Caco-2 (cell line): ENCODE measurements around the gene DIRAS2. TPM values are rescaled to one million over a fixed set of nuclear protein-coding genes. Genes with fewer than 3 reads are reported as not detected.

Experiments used
- BruUV-seq: library from RNA; stranded (reverse); fragments of 400-500 nt; replicated peaks from 2 replicates; lab custom pipeline; 2021; lab: Mats Ljungman, UMichigan
- CTCF ChIA-PET: fragments of 300-600 bp; sonication (Branson Sonifier 250); formaldehyde crosslinking; loops from one replicate; lab custom pipeline; 2022; ENCODE audit warnings: antibody characterized with exemption; lab: Charles Lee
- POLR2A ChIA-PET: fragments of 300-600 bp; sonication (Branson Sonifier 250); formaldehyde crosslinking; loops from one replicate; lab custom pipeline; 2022; ENCODE audit warnings: antibody characterized with exemption; lab: Charles Lee
- DNase-seq, 2 experiments: peaks; one replicate each; pipeline versions ENCODE4 v3.0.0 to v3.0.0-alpha.2; 2020 to 2022
- H3K27me3 ChIP-seq: replicated peaks from 2 replicates; pipeline ENCODE4 v1.6.0; 2011; ENCODE audit warnings: low read length; ENCODE audit not compliant: control insufficient read depth, insufficient read depth
- H3K36me3 ChIP-seq: 2 replicates; pipeline ENCODE4 v1.5.1; 2011; ENCODE audit warnings: low read length; ENCODE audit not compliant: control insufficient read depth, insufficient read depth
- H3K4me1 ChIP-seq: fragments of 250-450 bp; sonication (Bioruptor Pico); 2 replicates; pipeline ENCODE4 v1.5.1; 2020; ENCODE audit warnings: mild to moderate bottlenecking
- H3K4me3 ChIP-seq: 2 replicates; pipeline ENCODE4 v1.5.1; 2011; ENCODE audit warnings: low read depth, mild to moderate bottlenecking, control low read depth, low read length
- H3K9me3 ChIP-seq: fragments of 250-450 bp; sonication (Bioruptor Pico); 2 replicates; pipeline ENCODE4 v1.5.1; 2020; ENCODE audit warnings: mild to moderate bottlenecking, moderate library complexity
- H3K27ac Mint-ChIP-seq: one replicate; pipeline ENCODE4 v1.8.0; 2022; ENCODE audit warnings: mixed read lengths; ENCODE audit not compliant: unreplicated experiment
- H3K27me3 Mint-ChIP-seq: one replicate; pipeline ENCODE4 v1.8.0; 2022; ENCODE audit warnings: mixed read lengths; ENCODE audit not compliant: insufficient read depth, unreplicated experiment
- H3K36me3 Mint-ChIP-seq: one replicate; pipeline ENCODE4 v1.8.0; 2022; ENCODE audit warnings: mild to moderate bottlenecking, mixed read lengths; ENCODE audit not compliant: insufficient read depth, unreplicated experiment
- H3K4me1 Mint-ChIP-seq: one replicate; pipeline ENCODE4 v1.8.0; 2022; ENCODE audit warnings: low read depth, mixed read lengths; ENCODE audit not compliant: unreplicated experiment
- H3K4me3 Mint-ChIP-seq: one replicate; pipeline ENCODE4 v1.8.0; 2022; ENCODE audit warnings: mild to moderate bottlenecking, moderate library complexity, mixed read lengths; ENCODE audit not compliant: unreplicated experiment
- H3K9me3 Mint-ChIP-seq: one replicate; pipeline ENCODE4 v1.8.0; 2022; ENCODE audit warnings: mixed read lengths; ENCODE audit not compliant: unreplicated experiment
- CTCF ChIP-seq, 2 experiments: fragments of 200-600 bp in 1 of 2; IDR thresholded peaks; 1 replicate in 1 of 2; 2 replicates in 1 of 2; pipeline versions ENCODE4 v1.5.1 to v1.8.0; 2011 to 2022; ENCODE audit warnings: antibody characterized with exemption in 1 of 2, control low read depth in 1 of 2, inconsistent platforms in 1 of 2, low read depth in 1 of 2, low read length in 1 of 2, mild to moderate bottlenecking in 1 of 2, moderate library complexity in 1 of 2; ENCODE audit not compliant: insufficient read depth in 1 of 2, severe bottlenecking in 1 of 2, unreplicated experiment in 1 of 2
- intact Hi-C: fragments of 100-400 bp; cut with micrococcal nuclease; formaldehyde crosslinking; loops from one replicate; pipeline ENCODE4 v1.10.0; 2022; ENCODE audit not compliant: unreplicated experiment
- total RNA-seq: library from RNA; stranded (reverse); gene quantifications from 2 replicates; pipeline ENCODE4 v1.2.3, GENCODE V29; 2022

DIRAS2 gene
- total RNA-seq, 1 experiment from 2014 or later: 0.09 TPM

- H3K4me1 ChIP-seq: no peaks in the 10 kb centered on the region
- no peaks in the 10 kb centered on the region for H3K9me3 ChIP-seq
- Mint-ChIP-seq H3K36me3 (no peaks in the 10 kb centered on the region), H3K27ac (no peak overlapping the region), H3K27me3 (peaks cover 2% of the 10 kb centered on the region), H3K9me3 (no peaks in the 10 kb centered on the region), H3K4me1 (no peaks in the 10 kb centered on the region), H3K4me3 (no peak overlapping the region)
- ChIA-PET CTCF (no interaction called here), POLR2A (no interaction called here)
- BruUV-seq: no TSS peak
- DNase-seq: no peak
- intact Hi-C loops: no loop called here
- H3K4me3 ChIP-seq: no peak overlapping the region
- no peaks in the 10 kb centered on the region for H3K36me3 ChIP-seq
- no peaks in the 10 kb centered on the region for H3K27me3 ChIP-seq
- no peak for TF ChIP-seq CTCF (IDR thresholded peaks at IDR 0.05; ENCODE audit: insufficient read depth in 1 of 2, low read depth in 1 of 2, low read length in 1 of 2, severe bottlenecking in 1 of 2, unreplicated experiment in 1 of 2)
Observed at GRCh38 chr9:90578126-90578815, 64.4 kb downstream of the DIRAS2 start.

GRCh38 chr9:90569511-90569910, 73.1 kb downstream of the DIRAS2 start:
- H3K36me3 Mint-ChIP-seq: no peaks in the 10 kb centered on the region
- intact Hi-C loops: no loop called here
- Histone ChIP-seq H3K36me3 (no peaks in the 10 kb centered on the region), H3K4me1 (no peaks in the 10 kb centered on the region), H3K4me3 (no peak overlapping the region), H3K9me3 (no peaks in the 10 kb centered on the region), H3K27me3 (no peaks in the 10 kb centered on the region)
- ChIA-PET POLR2A (no interaction called here), CTCF (interaction anchor here (0.7 kb wide), 1 partner anchor 251 kb away, joined by 3 read pairs; no protein-coding TSS in a partner anchor)
- DNase-seq: no peak
- H3K9me3 Mint-ChIP-seq: peaks cover 10% of the 10 kb centered on the region
- no peak overlapping the region for H3K27ac Mint-ChIP-seq
- H3K4me3 Mint-ChIP-seq: no peak overlapping the region
- no TSS peak for BruUV-seq
- peaks cover 5% of the 10 kb centered on the region for H3K27me3 Mint-ChIP-seq
- TF ChIP-seq CTCF (IDR thresholded peaks at IDR 0.05; ENCODE audit: insufficient read depth in 1 of 2, low read depth in 1 of 2, low read length in 1 of 2, severe bottlenecking in 1 of 2, unreplicated experiment in 1 of 2): no peak
- H3K4me1 Mint-ChIP-seq: no peaks in the 10 kb centered on the region

GRCh38 chr9:90568667-90569066, 74.0 kb downstream of the DIRAS2 start:
- Mint-ChIP-seq H3K27ac (no peak overlapping the region), H3K9me3 (peaks cover 10% of the 10 kb centered on the region), H3K4me3 (no peak overlapping the region), H3K36me3 (no peaks in the 10 kb centered on the region), H3K4me1 (no peaks in the 10 kb centered on the region), H3K27me3 (peaks cover 5% of the 10 kb centered on the region)
- Histone ChIP-seq H3K4me1 (no peaks in the 10 kb centered on the region), H3K9me3 (no peaks in the 10 kb centered on the region), H3K4me3 (no peak overlapping the region), H3K27me3 (no peaks in the 10 kb centered on the region), H3K36me3 (no peaks in the 10 kb centered on the region)
- CTCF ChIA-PET: interaction anchor here (0.6 to 0.7 kb wide), 2 partner anchors 251 to 401 kb away, joined by 3 to 6 read pairs; no protein-coding TSS in a partner anchor
- no TSS peak for BruUV-seq
- POLR2A ChIA-PET: no interaction called here
- DNase-seq: no peak
- no peak for TF ChIP-seq CTCF (IDR thresholded peaks at IDR 0.05; ENCODE audit: insufficient read depth in 1 of 2, low read depth in 1 of 2, low read length in 1 of 2, severe bottlenecking in 1 of 2, unreplicated experiment in 1 of 2)
- intact Hi-C loops: no loop called here
